HG03159 (cell line): ENCODE measurements around the gene ALKBH6.
A peak's percentile ranks its signal among the peaks of the same experiment; 100 is the strongest.

Experiments
- ATAC-seq: cut with Tn5 transposase; IDR thresholded peaks from one replicate; pipeline ENCODE4 v1.9.1; 2021; ENCODE audit warnings: mild to moderate bottlenecking, moderate library complexity; ENCODE audit not compliant: unreplicated experiment

The ALKBH6 gene

DNA sequence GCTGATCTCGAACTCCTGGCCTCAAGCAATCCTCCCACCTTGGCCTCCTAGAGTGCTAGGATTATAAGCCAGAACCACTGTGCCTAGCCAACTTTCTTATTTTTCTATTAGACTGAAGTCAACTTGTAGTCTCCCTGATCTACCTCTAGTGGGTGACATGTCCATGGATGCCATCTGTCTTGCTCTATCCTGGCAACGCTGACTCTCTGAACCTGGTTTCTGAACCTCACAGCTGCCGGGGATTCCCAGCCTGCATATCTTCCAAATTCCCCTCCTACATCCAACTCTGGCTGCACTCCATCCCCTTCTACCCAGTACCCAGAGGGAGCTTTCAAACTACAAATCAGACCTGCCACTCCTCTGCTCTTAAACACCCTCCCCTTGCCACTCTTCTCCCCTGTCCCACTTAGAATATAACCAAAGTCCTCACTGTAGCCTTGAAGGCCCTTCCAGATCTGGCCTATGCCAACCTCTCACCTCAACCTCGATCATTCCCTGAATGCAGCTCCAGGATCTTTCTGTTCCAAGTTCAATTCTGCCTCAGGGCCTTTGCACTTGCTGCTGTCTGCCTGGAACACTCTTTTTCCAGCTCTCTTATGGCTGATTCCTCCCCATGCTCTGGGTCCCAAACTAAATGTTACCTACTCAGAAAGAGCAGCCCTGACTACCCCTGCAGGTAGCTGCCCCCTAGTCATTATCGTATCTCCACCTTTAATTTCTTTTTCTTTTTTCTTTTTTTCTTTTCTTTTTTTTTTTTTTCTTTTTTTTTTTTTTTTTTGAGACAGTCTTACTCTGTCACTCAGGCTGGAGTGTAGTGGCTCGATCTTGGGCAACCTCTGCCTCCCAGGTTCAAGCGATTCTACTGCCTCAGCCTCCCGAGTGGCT lies 16.5 kb upstream of the ALKBH6 start:
- ATAC-seq = no peak

DNA sequence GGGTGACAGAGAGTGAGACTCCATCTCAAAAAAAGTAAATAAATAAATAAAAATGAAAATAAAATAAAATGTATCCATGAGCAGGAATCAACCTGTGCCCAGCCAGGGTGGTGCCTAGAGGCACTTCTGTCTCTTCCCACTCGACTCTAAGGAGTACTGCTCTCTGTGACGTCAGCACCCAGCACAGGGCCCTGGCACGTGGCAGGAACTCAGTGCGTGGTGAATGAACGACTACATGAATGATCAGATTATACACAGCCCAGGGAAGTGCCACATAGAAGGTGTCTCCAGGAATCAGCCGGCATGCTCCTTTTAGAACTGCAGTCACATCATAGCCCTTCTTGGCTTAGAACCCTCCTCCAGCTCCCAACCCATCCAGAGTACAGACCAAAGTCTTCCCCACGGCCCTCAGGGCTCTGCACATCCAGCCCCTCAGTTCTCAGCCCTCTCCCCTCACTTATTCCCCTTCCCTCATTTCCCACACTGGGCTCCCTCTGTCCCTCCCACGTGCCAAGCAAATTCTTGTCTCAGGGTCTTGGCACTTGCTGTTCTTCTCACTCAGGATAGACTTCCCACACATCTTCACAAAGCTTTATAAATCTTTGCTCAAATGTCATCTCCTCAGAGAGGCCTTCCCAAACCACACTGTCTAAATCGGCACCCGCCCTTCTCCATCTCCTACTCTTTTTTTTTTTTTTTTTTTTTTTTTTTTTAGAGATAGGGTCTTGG lies 14.5 kb upstream of the ALKBH6 start:
- no peak for ATAC-seq

DNA sequence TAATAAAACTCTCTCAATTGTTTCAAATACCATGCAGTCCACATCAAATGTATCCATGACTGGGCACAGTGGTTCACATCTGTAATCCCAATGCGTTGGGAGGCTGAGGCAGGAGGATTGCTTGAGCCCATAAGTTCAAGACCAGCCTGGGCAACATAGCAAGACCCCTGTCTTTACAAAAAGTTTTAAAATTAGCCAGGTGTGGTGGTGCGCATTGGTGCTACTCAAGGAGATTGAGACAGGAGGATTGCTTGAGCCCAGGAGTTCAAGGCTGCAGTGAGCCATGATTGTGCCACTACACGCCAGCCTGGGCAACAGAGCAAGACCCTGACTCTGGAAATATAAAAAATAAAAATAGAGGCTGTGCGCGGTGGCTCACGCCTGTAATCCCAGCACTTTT lies 13.7 kb upstream of the ALKBH6 start:
- ATAC-seq = no peak

DNA sequence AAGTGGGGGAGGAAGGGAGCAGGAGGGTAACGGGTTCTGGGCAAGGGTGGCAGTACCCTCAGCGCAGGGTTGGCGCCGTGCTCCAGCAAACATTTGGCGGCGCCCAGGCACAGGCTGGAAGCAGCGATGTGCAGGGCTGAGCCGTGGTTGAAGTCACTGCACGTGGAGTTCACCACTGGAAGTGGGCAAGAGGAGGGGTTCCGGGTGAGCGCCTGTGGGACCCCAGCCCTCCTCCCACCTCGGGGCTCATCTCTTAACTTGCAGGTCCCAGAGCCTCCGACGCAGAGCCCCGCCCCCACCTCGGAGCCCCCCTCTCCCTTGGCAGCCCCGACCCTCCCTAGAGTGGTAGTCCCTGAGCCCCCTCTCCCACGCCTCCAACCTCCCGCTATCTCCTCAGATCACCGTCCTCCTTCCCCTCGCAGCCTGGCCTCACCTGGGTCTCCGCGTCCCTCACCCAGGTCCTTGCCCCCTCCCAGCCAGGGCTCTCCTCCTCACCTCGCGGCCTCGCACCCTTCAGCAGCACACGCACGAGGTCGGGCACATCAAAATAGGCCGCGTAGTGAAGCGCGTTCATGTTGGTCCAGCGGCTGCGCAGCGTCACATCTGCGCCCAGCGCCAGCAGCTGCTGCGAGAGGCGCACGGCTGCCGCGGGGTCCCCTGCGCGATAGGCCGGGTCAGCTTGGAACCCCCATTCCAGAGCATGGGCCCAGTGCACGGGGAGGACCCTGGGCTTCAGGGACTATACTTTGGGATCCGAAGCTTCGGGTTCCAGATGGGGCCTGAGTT lies 12.3 kb upstream of the ALKBH6 start:
- no peak for ATAC-seq

DNA sequence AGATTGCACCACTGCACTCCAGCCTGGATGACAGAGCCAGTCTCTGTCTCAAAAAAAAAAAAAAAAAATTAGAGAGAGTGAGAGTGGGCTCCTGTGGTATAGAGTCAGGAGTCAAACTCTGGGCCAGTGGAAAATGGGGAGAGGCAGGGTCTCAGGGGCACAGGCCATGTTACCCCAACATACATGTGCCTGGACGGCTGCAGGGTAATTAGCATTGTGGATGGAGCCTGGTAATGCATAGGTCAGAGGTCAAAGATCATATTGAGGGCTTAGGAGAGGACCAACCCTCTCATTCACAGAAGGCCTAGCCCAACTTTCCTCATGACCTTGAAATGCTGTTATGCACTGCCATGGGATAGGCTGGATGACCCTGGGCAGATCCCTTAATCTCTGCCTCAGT lies 11.5 kb upstream of the ALKBH6 start:
- ATAC-seq = no peak

DNA sequence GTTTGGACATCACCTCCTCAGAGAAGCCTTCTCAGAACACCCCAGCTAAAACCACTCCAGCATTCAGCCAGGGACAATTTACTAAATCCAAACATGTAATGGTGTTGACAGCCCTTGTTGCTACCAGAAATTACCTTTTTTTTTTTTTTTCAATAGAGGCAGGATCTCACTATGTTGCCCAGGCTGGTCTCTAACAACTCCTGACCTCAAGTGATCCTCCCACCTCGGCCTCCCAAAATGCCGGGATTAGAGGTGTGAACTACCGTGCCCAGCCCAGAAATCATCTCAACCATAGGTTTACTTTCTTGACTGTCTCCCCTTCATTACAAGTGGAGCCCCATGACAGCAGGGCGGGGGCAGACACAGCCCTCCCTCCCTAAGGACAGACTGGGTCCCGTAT lies 9.4 kb upstream of the ALKBH6 start:
- ATAC-seq = no peak

DNA sequence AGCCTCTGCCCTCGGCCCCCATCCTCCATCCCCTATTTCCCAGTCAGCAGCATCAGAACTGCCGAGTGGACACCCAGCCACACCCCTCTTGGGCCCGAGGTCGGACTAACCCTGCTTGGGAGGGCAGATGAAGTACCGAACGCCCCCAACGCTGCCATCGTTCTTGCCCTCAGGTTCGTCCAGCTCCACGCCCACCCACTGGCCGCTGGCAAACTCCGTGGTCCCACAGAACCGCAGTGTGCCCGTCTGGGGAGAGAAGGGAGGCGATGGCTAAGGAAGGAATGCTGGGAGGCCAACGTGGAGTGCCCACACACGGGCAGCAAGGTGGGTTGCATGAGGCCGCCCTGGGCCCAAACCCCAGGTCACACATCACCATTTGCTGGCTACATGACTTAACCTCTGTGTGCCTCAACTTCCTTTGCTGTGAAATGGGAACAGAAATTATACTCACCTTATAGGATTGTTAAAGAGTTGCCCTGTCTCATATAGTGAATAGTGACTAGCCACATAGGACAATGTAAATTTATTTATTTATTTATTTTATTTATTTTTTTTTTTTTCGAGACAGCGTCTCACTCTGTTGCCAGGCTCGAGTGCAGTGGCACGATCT lies 5.2 kb upstream of the ALKBH6 start:
- no peak for ATAC-seq

DNA sequence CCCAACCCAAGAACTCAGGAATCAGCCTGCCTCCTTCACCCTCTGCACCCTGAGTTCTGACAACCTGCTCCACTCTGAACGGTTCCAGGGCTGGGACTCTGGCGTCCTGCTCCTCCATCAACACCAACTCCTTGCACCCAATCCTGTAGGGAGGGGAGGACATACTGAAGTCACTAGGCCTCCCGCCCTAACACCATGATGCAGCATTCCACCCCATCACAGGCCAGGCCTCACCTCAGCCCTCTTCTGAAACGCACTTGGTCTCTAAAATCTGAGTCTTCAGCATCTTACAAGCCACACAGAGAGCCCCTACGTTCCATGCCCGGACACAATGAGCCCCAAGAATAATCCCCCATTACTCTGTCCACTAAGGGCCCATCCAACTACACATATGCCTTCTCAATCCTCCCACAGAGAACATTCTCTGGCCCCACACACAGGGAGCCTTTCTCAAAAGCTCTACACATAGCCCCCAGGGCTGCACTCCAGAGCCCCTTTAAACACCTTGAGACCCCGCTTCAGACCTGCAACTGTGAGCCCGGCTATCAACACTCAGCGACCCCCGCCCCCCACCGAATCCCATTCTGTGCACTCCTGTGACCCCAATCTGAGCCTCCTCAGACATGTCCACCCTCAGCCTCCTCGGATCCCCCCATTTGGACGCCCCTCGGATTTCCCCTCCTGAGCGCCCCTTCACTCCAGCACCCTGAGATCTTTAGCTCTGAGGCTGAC lies 567 bp downstream of the ALKBH6 start:
- ATAC-seq = no peak

DNA sequence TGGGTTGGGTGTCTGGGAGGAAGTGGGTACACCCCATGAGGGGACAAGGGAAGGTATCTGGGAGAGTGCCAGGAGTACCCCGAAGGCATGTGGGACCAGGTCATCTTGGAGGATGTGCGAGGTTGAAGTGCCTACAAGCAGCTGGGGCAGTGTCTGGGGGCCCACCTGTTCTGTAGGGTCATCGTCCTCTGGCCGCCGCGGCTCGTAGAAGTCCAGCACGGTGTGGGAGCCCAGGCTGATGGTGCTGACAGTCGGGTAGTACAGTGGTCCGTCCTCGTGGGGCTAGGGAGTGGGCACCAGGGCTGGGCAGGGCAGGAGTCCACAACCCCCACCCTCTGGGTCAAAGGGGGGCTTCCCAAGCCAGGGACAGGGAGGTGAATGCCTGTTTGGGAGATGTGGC lies 3.6 kb downstream of the ALKBH6 start:
- no peak for ATAC-seq

DNA sequence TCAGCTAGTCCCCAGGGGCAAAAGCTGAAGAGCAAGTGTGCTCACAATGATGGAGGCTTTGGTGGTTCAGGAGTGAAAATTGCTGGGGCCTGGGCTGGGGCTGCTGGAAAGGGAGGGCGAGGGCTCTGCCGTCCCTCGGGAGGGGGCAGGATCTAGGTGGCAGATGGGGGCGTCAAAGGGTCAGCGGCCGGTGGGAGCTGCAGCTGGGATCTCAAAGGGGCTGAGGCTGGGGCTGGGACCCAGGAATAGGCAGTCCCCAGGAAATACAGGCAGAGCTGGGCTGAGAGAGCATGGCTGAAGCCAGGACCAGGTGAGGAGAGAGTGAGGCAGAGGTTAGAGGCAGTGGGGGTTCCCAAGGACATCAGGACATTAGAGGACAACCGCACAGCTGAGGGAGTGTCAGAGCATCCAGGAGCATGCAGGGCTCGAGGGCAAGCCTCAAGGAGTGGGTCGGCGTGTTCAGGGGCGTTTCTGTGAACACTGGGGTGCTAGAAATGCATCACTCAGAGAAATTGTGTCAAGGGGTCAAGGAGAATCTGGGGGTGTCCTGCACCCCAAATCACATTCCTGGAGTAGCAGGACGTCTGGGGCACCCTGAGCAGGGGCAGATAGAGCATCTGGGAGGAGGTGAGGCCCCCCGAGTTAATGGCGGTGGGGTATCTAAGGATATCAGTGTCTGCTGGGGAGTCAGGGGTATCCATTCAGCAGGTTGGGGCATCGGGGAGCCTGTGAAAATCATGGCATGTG lies 4.2 kb downstream of the ALKBH6 start:
- no peak for ATAC-seq

DNA sequence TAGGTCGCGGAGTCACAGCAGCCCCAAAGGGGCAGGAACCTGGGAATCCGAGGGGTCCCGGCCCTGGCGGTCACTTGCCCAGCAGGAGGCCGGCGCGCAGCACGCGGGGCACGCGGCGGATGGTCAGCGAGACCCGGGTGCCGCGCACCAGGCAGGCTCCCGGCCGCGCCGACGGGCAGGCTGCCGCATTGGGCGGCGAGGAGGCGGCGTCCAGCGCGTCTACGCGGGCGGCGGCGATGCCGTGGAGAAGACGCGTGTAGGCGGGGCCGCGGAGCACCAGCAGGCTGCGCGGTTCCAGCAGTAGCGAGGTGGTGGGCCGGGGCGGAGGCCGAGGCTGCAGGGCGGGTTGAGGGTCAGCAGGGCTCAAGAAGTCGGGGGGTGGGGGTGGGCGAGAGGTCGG lies 4.8 kb downstream of the ALKBH6 start:
- ATAC-seq = no peak

DNA sequence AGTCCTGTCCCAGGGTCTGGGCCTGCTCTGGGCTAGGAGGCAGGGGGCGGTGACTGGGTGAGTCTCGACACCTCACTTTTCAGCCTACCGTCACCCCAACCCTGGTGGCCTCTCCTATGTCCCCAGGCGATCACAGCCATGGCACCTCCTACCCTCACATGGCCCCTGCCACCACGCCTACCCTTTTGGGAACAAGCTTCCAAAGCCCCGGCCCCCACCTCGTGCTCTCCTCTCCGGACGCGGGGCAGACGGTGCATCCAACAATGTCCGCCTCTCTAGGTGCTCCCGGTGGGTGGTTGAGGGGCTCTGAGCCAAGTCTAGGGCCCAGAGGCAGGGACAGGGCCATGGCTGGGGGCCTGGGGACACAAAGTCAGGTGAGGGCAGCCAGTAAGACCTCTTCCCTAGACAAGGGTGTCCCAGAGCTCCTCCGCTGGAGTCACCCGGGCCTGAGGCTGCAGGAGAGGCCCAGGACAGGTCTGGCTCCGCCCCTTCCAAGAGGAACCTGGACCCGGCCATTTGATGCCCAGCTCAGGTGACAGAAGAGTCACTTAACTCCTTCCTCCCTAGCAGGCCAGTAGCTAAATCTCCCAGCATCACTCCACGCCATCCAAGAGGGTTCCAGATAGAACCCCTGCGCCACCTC lies 5.6 kb downstream of the ALKBH6 start, which contains the start of gene SYNE4:
Gene SYNE4, minus strand, starts transcription at position 478 of the 643 bp plus-strand sequence. Its CDS starts 132 bp downstream, at position 346.
- ATAC-seq = no peak

DNA sequence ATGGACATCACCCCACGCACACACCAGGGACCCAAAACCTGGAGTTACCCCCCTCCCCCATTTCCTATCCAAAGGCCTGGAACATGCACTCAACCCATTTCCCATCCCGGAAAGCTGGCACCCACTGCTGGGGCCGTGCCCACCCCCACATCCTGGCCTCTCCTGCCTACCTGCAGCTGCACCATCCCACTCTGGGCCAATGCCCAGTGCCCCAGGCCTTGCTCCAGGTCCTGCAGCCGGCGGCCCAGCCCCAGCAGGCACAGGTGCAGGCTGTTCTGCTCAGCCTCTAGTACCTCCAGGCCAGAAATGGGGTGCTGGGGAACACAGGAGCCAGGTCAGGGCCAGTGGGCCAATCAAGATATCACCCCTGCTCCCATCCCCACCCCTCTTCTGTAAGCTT lies 7.1 kb downstream of the ALKBH6 start:
- ATAC-seq = no peak

DNA sequence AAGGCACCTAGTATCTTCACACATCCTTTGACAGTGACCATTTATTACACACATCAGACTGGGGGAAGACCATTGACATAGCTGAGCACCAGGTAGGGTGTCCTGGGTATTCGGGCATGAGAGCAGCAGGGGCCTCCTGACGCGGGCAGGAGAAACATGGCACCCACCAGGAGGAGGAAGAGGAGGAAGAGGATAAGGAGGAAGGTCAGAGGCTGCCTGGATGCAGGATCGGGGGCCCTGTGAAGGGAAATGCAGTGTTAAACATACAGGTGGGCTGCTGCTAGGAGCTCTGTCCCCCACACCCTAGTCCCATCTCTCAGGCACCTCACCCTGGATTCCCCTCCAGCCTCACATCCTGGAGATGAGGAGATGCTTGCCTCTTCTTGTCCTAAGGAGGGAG lies 10.7 kb downstream of the ALKBH6 start:
- no peak for ATAC-seq

DNA sequence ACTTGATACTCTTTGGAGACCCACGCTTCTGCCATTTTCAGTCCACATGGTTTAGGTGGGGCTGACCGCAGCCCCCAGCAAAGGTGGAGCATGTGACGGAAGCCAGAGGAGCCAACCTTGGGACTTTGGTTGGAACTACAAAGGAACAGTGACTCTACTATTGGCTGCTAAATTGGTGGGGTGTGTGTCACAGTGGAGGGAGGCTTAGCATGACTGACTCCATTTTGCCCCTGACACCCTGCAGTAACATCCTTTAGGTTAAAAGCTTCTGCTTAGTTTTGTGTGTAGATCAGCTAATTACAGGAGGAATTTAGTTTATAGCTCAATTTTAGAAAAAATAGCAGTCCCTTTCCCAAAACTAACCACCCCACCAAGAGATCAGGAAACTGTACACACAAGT lies 12.4 kb downstream of the ALKBH6 start:
- no peak for ATAC-seq

DNA sequence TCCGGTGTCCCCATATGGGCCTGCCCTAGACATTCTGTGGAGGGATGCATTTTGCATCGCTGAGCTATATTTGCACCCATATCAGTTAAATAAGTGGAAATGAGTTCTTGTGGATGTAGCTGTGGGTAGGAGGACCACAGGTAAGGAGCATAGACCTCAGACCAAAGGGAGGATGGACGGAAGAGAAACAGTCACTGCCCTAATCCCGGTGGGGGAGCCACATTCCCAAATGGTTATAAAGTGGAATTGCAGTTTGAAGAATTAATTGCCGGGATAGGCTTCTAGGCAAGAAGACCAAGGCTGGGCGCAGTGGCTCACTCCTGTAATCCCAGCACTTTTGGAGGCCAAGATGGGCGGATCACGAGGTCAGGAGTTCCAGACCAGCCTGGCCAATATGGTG lies 17.2 kb downstream of the ALKBH6 start:
- ATAC-seq = no peak

DNA sequence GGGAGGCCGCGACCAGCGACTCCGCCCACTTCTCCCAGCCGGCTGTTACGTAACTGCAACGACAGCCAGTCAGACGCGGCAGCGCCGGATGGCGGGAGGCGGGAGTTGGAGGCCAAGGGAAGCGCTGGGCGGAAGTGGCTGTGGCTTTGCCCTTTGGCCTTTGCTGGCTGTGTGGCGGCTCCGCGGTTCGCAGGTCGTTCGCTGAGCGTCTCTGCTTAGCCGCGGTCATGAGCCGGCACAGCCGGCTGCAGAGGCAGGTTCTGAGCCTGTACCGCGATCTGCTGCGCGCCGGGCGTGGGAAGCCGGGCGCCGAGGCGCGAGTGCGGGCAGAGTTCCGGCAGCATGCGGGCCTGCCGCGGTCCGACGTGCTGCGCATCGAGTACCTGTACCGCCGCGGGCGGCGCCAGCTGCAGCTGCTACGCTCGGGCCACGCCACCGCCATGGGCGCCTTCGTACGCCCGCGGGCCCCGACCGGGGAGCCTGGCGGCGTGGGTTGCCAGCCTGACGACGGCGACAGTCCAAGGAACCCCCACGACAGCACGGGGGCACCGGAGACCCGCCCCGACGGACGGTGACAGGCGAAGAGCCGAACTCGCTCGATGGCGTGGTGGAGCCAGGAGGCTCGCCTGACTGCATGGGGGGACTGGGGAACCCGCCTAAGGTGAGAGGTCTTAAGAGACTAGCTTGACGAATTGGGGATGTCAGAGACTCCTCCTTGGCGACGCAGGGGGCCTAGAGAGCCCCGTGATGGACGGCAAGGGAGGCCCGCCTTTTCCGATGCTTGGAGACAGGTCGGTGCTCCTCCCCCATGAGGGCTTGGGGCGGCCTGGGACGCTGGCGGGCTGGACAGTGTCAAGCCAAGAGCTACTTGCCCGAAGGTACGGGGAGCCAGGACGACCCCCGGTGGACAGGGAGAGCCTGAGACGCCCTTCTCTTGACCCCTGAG lies 18.7 kb downstream of the ALKBH6 start, which contains the start of gene SDHAF1:
Gene SDHAF1, plus strand, starts transcription at position 141 of the 946 bp plus-strand sequence. Its CDS starts 87 bp downstream, at position 228.
- peak; percentile 80 for ATAC-seq
